ENCODE data around the gene SMIM44.

GRCh38 chr19:3483226-3483628 is at the start of gene SMIM44:
- TF ChIP-seq CTCF (IDR thresholded peaks at IDR 0.05) (no peak), EZH2 (IDR thresholded peaks at IDR 0.05; ENCODE audit: borderline replicate concordance, insufficient read depth, low read depth, low read length, poor library complexity, severe bottlenecking) (no peak)

Measured in B cell (primary cell).